ENCODE measurements around the gene SALL1. TPM values are rescaled to one million over a fixed set of nuclear protein-coding genes. Genes with fewer than 3 reads are reported as not detected.

SALL1 gene
- total and polyA plus RNA-seq, 2 of the 4 experiments (the other 2 are of a cell fraction) = 0.90 to 5.2 TPM

DNA sequence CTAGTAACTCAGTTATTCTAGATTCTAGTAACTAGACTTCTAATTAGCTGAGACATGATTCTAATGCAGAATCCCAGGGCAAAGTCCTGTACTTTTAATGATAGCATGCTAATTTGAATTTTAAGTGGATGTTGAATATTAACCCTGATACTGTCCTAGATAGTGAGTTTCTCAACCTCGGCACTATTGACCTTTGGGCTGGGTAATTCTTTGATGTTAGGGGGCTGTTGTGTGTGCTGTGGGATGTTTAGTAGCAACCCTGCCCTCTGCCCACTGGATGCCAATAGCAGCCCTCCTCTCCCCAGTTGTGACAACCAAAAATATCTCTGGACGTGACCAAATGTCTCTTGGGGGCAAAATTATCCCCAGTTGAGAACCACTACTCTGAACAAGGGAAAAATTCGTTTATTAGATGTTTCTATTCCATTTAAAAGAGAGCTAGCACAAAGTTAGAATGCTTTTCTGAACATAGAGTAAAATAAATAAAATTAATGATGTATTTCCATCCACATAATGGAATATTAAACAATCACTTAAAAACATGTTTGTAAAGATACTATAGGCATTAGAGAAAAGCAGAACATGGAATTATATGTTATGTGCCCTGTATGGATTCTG is 30.2 kb downstream of the SALL1 start:
- ChIA-PET POLR2A (ENCODE audit: unreplicated experiment) (no interaction called here), CTCF (interaction anchor here (0.5 to 0.9 kb wide), 2 partner anchors 8 to 597 kb away, joined by 3 to 4 read pairs; no protein-coding TSS in a partner anchor)
- BruUV-seq (replicated peaks) = no TSS peak
- Histone ChIP-seq H2BK5ac (ENCODE audit: low read depth, low read length, poor library complexity, severe bottlenecking) (no peak overlapping the region), H3K36me3 (ENCODE audit: control insufficient read depth, insufficient read depth, low read length) (no peaks in the 10 kb centered on the region), H3K9me1 (ENCODE audit: insufficient read depth, low read length) (no peaks in the 10 kb centered on the region), H3K56ac (ENCODE audit: extremely low read depth, insufficient read depth, low read length) (no peak overlapping the region), H3K4me2 (ENCODE audit: low read depth, low read length) (no peak overlapping the region), H2AK9ac (replicated peaks; ENCODE audit: low read depth, low read length, poor library complexity) (no peak overlapping the region), H3K23ac (ENCODE audit: low read depth, low read length) (no peak overlapping the region), H3K9ac (ENCODE audit: low read depth, low read length) (no peak overlapping the region), H2BK120ac (ENCODE audit: low read depth, low read length) (no peak overlapping the region), H3K14ac (replicated peaks; ENCODE audit: low read depth, low read length) (no peak overlapping the region), H2BK20ac (ENCODE audit: low read depth, low read length) (no peak overlapping the region), H4K5ac (ENCODE audit: low read depth, low read length) (no peak overlapping the region), H3K4ac (ENCODE audit: low read depth, low read length) (no peak overlapping the region), H3K9me3 (ENCODE audit: control insufficient read depth, insufficient read depth, low read length) (0 out of 2 replicates have a peak, but pooled peaks cover 2% of the 10 kb centered on the region), H3K4me1 (ENCODE audit: control insufficient read depth, insufficient read depth, low read length) (no peaks in the 10 kb centered on the region), H3K27me3 (ENCODE audit: control insufficient read depth, insufficient read depth, low read length) (peaks cover 36% of the 10 kb centered on the region), H4K91ac (ENCODE audit: insufficient read depth, low read depth, low read length) (no peak overlapping the region), H2AK5ac (ENCODE audit: low read depth, low read length) (no peak overlapping the region), H3K79me1 (ENCODE audit: low read depth in 1 of 2, low read length in 2 of 2) (no peaks in the 10 kb centered on the region), H2AFZ (replicated peaks; ENCODE audit: low read length, poor library complexity) (no peak overlapping the region), H4K8ac (ENCODE audit: low read depth in 2 of 2, low read length in 2 of 2) (no peak overlapping the region), H4K20me1 (ENCODE audit: insufficient read depth, low read length) (no peaks in the 10 kb centered on the region), H3K27ac (ENCODE audit: insufficient read depth, low read length) (no peak overlapping the region), H3K18ac (ENCODE audit: low read depth, low read length) (no peak overlapping the region), H3K4me3 (ENCODE audit: insufficient read depth, low read depth, low read length) (no peak overlapping the region), H2BK15ac (ENCODE audit: low read depth, low read length) (no peak overlapping the region)
- TF ChIP-seq SMC3 (IDR thresholded peaks at IDR 0.05; ENCODE audit: low read depth, low read length) (no peak), CHD1 (IDR thresholded peaks at IDR 0.05; ENCODE audit: low read depth, low read length) (no peak), RAD21 (IDR thresholded peaks at IDR 0.05; ENCODE audit: low read length) (no peak), FOS (IDR thresholded peaks at IDR 0.05; ENCODE audit: low read depth, low read length) (no peak), MXI1 (IDR thresholded peaks at IDR 0.05; ENCODE audit: borderline replicate concordance, low read depth, low read length) (no peak), BHLHE40 (IDR thresholded peaks at IDR 0.05; ENCODE audit: low read depth, low read length) (no peak), NFE2L2 (IDR thresholded peaks at IDR 0.05; ENCODE audit: low read depth, low read length) (no peak), RFX5 (IDR thresholded peaks at IDR 0.05; ENCODE audit: low read depth, low read length) (no peak), POLR2A (IDR thresholded peaks at IDR 0.05; ENCODE audit: low read depth, low read length) (no peak), RCOR1 (IDR thresholded peaks at IDR 0.05; ENCODE audit: insufficient replicate concordance, low read length) (no peak), CEBPB (IDR thresholded peaks at IDR 0.05; ENCODE audit: low read depth, low read length) (no peak)
- TF ChIP-seq, protein P1, sequence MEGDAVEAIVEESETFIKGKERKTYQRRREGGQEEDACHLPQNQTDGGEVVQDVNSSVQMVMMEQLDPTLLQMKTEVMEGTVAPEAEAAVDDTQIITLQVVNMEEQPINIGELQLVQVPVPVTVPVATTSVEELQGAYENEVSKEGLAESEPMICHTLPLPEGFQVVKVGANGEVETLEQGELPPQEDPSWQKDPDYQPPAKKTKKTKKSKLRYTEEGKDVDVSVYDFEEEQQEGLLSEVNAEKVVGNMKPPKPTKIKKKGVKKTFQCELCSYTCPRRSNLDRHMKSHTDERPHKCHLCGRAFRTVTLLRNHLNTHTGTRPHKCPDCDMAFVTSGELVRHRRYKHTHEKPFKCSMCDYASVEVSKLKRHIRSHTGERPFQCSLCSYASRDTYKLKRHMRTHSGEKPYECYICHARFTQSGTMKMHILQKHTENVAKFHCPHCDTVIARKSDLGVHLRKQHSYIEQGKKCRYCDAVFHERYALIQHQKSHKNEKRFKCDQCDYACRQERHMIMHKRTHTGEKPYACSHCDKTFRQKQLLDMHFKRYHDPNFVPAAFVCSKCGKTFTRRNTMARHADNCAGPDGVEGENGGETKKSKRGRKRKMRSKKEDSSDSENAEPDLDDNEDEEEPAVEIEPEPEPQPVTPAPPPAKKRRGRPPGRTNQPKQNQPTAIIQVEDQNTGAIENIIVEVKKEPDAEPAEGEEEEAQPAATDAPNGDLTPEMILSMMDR (conservative IDR thresholded peaks at IDR 0.05; ENCODE audit: low read depth, low read length) = no peak
- TF ChIP-seq, protein P2, sequence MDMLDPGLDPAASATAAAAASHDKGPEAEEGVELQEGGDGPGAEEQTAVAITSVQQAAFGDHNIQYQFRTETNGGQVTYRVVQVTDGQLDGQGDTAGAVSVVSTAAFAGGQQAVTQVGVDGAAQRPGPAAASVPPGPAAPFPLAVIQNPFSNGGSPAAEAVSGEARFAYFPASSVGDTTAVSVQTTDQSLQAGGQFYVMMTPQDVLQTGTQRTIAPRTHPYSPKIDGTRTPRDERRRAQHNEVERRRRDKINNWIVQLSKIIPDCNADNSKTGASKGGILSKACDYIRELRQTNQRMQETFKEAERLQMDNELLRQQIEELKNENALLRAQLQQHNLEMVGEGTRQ (IDR thresholded peaks at IDR 0.05; ENCODE audit: low read depth, low read length) = no peak
- intact Hi-C loops (cut with micrococcal nuclease) = no loop called here
- dilution Hi-C loops (cut with HindIII; ENCODE audit: low sequenced_read_pairs, unreplicated experiment) = no loop called here
- WGBS, 2 experiments (ENCODE audit: extremely low coverage in 2 of 2, insufficient read length in 1 of 2) = no CpG with 5 or more reads among the region's 3 CpGs
- in situ Hi-C loops (cut with MboI; ENCODE audit: low sequenced_read_pairs) = loop anchor here (10.0 kb wide), 1 partner anchor 864 kb away; no protein-coding TSS in a partner anchor
- DNase-seq = no peak
- no peak for ATAC-seq (ENCODE audit: low read depth)
